Fibroblast of lung (primary cell): ENCODE data around the gene CCDC138.

Experiments
- CTCF ChIP-seq, 2 donors: IDR thresholded peaks in 1 of 2; conservative IDR thresholded peaks in 1 of 2; 1 replicate in 1 of 2; 2 replicates in 1 of 2; pipeline ENCODE4 v1.5.1; 2011 to 2012; ENCODE audit warnings: low read length in 2 of 2, control low read depth in 1 of 2, inconsistent platforms in 1 of 2, low read depth in 1 of 2, mild to moderate bottlenecking in 1 of 2
- EZH2 ChIP-seq: IDR thresholded peaks from 2 replicates; pipeline ENCODE4 v1.5.1; 2012; ENCODE audit warnings: low read length, control low read depth, mild to moderate bottlenecking; ENCODE audit errors: missing control alignments

DNA sequence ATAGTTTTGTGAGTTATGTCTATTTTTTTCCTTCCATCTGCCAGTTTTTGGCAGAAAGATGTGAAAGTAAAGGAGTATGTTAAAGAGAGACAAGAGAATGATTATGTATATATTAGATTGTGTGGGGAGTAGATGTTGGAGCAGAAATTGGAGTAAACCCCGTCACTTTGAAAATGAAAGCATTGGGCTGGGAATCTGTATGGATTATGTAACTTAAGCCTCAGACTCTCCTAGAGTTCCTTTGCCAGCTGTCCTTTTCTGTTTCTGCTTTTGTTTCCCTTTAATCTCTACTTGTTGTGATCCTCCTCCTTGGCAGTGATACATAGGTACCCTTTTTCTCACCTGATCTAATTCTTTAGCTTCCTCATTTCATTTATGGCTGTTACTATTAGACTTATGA, 19.2 kb downstream of the CCDC138 start:
- TF ChIP-seq CTCF (conservative IDR thresholded peaks at IDR 0.05 in 1 of 2, IDR thresholded peaks at IDR 0.05 in 1 of 2; ENCODE audit: low read depth in 1 of 2, low read length in 2 of 2): no peak
- no peak for TF ChIP-seq EZH2
